Epithelial cell of esophagus (primary cell): ENCODE results near the gene SLC25A36.

Experiments used
- DNase-seq: peaks from one replicate; pipeline ENCODE4 v3.0.0; 2010; ENCODE audit warnings: low read depth
- H3K4me3 ChIP-seq: 2 replicates; pipeline ENCODE4 v1.5.1; 2011; ENCODE audit warnings: mild to moderate bottlenecking, low read length, control low read depth
- TF ChIP-seq, protein P1 (sequence below): IDR thresholded peaks from 2 replicates; pipeline ENCODE4 v1.5.1; 2011; ENCODE audit warnings: low read depth, mild to moderate bottlenecking, low read length, control low read depth, inconsistent platforms; ENCODE audit not compliant: insufficient read depth; ENCODE audit errors: missing control alignments

SLC25A36 gene, protein sequence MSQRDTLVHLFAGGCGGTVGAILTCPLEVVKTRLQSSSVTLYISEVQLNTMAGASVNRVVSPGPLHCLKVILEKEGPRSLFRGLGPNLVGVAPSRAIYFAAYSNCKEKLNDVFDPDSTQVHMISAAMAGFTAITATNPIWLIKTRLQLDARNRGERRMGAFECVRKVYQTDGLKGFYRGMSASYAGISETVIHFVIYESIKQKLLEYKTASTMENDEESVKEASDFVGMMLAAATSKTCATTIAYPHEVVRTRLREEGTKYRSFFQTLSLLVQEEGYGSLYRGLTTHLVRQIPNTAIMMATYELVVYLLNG

DNA sequence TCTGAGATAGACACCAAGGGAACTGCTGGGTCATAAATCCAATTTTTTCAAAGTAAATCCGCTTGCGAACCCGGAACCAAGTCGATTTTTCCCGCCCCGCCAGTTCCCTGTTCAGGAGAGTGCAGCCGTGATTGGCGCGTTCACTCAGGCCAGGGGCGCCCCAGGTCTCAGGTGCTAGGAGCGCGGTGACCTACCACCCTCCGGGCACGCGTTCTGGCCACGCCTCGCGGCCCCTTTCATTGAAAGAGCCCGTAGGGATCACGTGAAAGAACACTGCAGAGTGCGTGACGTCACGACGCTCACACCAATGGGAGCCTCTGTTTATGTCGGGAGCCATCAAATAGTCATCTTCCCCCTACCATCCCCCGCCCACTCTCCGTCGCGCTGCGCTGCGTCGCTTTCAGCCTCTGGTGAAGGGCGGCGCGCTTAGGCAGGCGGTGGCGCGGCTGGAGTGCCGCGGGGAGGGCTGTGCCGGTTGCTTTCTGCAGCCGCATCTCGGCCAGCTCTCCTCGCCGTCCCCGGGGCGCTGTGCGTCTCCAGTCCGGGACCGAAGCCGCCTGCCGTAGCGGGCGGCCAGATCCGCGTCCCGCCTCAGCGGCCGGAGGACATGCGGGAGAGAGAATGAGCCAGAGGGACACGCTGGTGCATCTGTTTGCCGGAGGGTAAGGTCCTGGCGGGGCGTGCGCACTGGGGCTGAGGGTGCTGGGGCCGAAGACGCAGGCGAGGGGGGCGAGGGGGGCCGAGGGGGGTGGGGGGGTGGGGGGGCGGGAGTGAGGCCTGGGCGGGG, at the start of gene SLC25A36:
Gene SLC25A36, plus strand, starts transcription at position 403 of the 787 bp plus-strand sequence. Its CDS starts 219 bp downstream, at position 622.
- TF ChIP-seq, protein P1, sequence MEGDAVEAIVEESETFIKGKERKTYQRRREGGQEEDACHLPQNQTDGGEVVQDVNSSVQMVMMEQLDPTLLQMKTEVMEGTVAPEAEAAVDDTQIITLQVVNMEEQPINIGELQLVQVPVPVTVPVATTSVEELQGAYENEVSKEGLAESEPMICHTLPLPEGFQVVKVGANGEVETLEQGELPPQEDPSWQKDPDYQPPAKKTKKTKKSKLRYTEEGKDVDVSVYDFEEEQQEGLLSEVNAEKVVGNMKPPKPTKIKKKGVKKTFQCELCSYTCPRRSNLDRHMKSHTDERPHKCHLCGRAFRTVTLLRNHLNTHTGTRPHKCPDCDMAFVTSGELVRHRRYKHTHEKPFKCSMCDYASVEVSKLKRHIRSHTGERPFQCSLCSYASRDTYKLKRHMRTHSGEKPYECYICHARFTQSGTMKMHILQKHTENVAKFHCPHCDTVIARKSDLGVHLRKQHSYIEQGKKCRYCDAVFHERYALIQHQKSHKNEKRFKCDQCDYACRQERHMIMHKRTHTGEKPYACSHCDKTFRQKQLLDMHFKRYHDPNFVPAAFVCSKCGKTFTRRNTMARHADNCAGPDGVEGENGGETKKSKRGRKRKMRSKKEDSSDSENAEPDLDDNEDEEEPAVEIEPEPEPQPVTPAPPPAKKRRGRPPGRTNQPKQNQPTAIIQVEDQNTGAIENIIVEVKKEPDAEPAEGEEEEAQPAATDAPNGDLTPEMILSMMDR: no peak
- DNase-seq: peak; percentile 99
- peak within 1 kb of the TSS; percentile 64 for H3K4me3 ChIP-seq

DNA sequence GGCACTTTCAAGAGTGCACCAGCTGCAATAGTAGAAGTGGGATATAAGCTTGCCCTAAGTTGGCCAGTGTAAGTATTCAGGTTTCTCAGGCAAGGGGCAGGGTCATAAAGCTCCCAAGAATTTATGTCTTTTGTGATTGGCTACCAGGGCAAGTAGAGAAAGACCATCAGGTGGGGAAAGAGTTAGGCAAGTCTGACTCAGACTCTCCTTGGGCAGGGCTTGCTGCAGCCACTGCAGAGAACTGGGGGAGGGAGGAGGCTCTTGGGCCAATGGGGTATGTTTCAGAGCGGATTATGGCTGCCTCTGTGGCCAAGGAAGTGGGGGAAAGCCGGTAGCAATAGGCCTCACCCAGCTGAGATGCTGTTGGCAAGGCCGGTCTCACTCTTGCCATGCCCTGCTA, 44.6 kb upstream of the SLC25A36 start:
- peak; percentile 37 for DNase-seq
- TF ChIP-seq, protein P1: no peak
- H3K4me3 ChIP-seq: no peak overlapping the region

DNA sequence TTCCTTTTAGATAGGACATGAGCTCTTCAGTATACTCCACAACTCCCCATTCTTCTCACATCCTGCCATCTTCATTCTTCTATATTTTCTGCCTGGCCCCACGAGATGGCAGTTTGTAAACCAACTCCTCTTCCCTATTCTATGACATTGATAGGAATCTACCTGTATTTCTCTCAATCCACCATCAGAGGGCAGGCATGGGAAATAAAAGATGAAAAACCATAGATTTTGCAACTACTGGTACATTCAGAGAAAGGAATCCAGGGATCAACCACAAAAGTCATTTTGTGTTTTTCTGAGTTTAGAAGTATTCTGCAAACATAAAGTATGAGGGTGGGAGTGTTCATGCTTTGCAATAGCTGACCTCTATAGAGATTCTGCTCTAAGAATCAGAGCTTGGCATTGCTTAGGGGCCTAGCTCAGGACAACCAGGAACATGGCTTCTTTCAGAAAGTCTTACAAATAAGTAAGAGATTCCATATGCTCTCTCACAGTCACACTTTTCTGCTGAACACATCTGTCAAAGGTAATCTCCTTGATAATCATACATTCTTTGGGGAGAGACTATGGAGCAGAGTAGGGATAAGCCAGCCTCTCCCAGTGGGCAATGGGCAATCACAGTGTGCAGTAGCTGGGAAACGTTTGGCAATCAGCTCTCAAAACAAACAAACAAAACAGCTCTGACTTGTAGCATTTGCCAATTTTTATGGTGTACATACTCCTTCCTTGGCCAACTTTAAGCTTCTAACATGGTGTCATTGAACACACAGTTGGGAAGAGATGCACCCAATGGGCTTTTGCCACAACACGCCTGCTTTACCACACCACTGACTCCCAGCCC, 43.1 kb upstream of the SLC25A36 start:
- TF ChIP-seq, protein P1: peak; percentile 69
- peak; percentile 68 for DNase-seq
- no peak overlapping the region for H3K4me3 ChIP-seq

DNA sequence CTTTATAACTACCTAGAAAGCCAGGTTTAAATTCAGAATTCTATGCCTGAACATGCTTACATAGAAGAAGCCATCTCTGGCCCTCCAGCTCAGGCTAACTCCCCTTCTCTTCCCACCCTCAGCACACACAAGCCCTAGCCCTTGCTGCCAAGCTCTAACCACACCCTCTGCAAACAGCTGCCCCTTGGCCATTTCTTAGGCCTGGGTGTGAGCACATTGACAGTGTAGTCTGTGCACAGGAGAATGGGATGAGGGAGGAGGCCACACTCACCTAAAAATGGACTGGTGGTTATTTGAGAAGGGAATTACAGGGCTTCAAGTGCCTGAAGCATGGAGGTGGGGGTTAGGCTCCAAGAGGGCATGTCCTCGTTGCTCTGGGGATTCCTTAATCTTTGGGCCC, 42.3 kb upstream of the SLC25A36 start:
- DNase-seq: no peak
- no peak overlapping the region for H3K4me3 ChIP-seq
- TF ChIP-seq, protein P1: no peak

DNA sequence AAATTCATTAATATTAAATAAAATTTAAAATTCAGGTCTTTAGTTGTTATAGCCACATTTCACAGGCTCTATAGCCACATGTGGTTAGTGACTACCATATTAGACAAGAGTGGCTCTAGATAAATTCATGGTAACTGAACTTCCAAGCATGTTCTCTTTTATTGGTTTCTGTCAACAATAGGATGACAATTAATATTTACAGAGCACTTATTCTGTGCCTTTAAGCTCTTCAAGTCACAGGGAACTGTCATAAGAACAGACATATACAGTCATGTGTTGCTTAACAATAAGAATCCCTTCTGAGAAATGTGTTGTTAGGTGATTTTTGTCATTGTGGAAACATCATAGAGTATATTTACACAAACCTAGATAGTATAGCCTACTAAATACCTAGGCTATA, 38.8 kb upstream of the SLC25A36 start:
- TF ChIP-seq, protein P1: no peak
- no peak overlapping the region for H3K4me3 ChIP-seq

DNA sequence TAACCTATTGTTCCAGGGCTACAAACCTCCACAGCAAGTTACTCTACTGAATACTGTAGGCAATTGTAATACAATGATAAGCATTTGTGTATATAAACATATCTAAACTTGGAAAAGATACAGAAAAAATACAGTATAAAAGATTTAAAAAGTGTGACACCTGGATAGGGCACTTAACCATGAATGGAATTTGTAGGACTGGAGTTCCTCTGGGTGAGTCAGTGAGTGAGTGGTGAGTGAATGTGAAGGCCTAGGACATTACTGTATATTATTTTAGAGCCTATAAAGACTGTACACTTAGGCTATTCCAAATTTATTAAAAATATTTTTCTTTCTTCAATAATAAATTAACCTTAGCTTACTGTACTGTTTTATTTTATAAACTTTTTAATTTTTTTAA, 38.4 kb upstream of the SLC25A36 start:
- H3K4me3 ChIP-seq: no peak overlapping the region
- peak; percentile 20 for DNase-seq
- TF ChIP-seq, protein P1: no peak

More for the DNA sequence above, 38.8 kb upstream of the SLC25A36 start:
- no peak for DNase-seq
